H1 (cell line): ENCODE measurements around the gene NRXN3. TPM values are rescaled to one million over a fixed set of nuclear protein-coding genes. Genes with fewer than 3 reads are reported as not detected.
A peak's percentile ranks its signal among the peaks of the same experiment; 100 is the strongest.

ENCODE experiments used
- ASH2L ChIP-seq: fragments of 200-600, 300-600 bp; sonication (generic); IDR thresholded peaks from one replicate; pipeline ENCODE4 v1.7.1; 2017; ENCODE audit warnings: low read length
- CHD1 ChIP-seq: IDR thresholded peaks from 2 replicates; pipeline ENCODE4 v1.6.1; 2012; ENCODE audit warnings: low read depth, low read length, improper control_type of control experiment
- CHD7 ChIP-seq: fragments of 300-600 bp; sonication (generic); IDR thresholded peaks from 2 replicates; pipeline ENCODE4 v1.7.1; 2012; ENCODE audit warnings: low read length, moderate library complexity, mild to moderate bottlenecking, inconsistent platforms; ENCODE audit not compliant: insufficient replicate concordance
- HDAC2 ChIP-seq, 2 experiments: fragments of 300-600 bp in 1 of 2; sonication (generic) in 1 of 2; IDR thresholded peaks; 2 replicates each; pipeline ENCODE4 v1.6.1; 2011 to 2012; ENCODE audit warnings: low read depth in 2 of 2, low read length in 2 of 2, mild to moderate bottlenecking in 2 of 2, moderate library complexity in 2 of 2, borderline replicate concordance in 1 of 2, inconsistent platforms in 1 of 2
- POLR2A ChIP-seq, 2 experiments: IDR thresholded peaks; 1 replicate in 1 of 2; 2 replicates in 1 of 2; pipeline ENCODE4 v1.6.1; 2011; ENCODE audit warnings: low read depth in 2 of 2, low read length in 2 of 2, mild to moderate bottlenecking in 2 of 2; ENCODE audit errors: control extremely low read depth in 1 of 2
- POU5F1 ChIP-seq: IDR thresholded peaks from 2 replicates; pipeline ENCODE4 v1.6.1; 2011; ENCODE audit warnings: low read depth, mild to moderate bottlenecking, low read length, moderate library complexity
- RNF2 ChIP-seq: fragments of 200-900, 300-1000 bp; sonication (generic); IDR thresholded peaks from 2 replicates; pipeline ENCODE4 v1.7.1; 2016; ENCODE audit warnings: borderline replicate concordance, low read depth, mild to moderate bottlenecking, antibody characterized with exemption, low read length; ENCODE audit not compliant: poor library complexity, severe bottlenecking; ENCODE audit errors: missing control alignments
- SIRT6 ChIP-seq: IDR thresholded peaks from one replicate; pipeline ENCODE4 v1.7.1; 2012; ENCODE audit warnings: low read length, inconsistent platforms
- SIX5 ChIP-seq: IDR thresholded peaks from 2 replicates; pipeline ENCODE4 v1.6.1; 2011; ENCODE audit warnings: mild to moderate bottlenecking, low read depth, low read length
- SP2 ChIP-seq: IDR thresholded peaks from 2 replicates; pipeline ENCODE4 v1.6.1; 2012; ENCODE audit warnings: mild to moderate bottlenecking, low read length, inconsistent platforms
- TBP ChIP-seq: IDR thresholded peaks from 2 replicates; pipeline ENCODE4 v1.6.1; 2011; ENCODE audit warnings: low read depth, low read length, improper control_type of control experiment
- YY1 ChIP-seq: IDR thresholded peaks from 2 replicates; pipeline ENCODE4 v1.6.1; 2011; ENCODE audit warnings: low read depth, mild to moderate bottlenecking, low read length
- polyA plus RNA-seq, 7 experiments: library from polyadenylated mRNA; depleted of rRNA in 3 of 7; stranded (reverse) in 5 of 7; unstranded in 2 of 7; fragments of >200 nt in 5 of 7; fragments of 200-250 nt in 2 of 7; gene quantifications; 1 replicate in 5 of 7; 2 replicates in 1 of 7; 4 replicates in 1 of 7; pipeline versions ENCODE4 v1.2.1 to v1.2.3, GENCODE V29; 2011 to 2013; ENCODE audit warnings: missing spikeins in 2 of 7, mixed read lengths in 2 of 7
- total RNA-seq: library from RNA; stranded (reverse); fragmentation: NEBNext Ultra II Directional; extraction: Animal tissue kit (Norgen Biotek cat#: 25700); gene quantifications from 2 replicates; pipeline ENCODE4 v1.2.1, GENCODE V29; 2021

Gene NRXN3
- total and polyA plus RNA-seq, 2 of the 8 experiments (the other 6 are each of a cell fraction or from before 2014, with no cell fraction given): 2.6 to 4.1 TPM

GRCh38 chr14:78902010-78902623 is 731.9 kb downstream of the NRXN3 start (continued):
- TF ChIP-seq CHD7: peak; percentile 54
- TF ChIP-seq RNF2: no peak
- TF ChIP-seq CHD1: no peak
- TF ChIP-seq HDAC2 (IDR thresholded peaks at IDR 0.05; ENCODE audit: borderline replicate concordance in 1 of 2, low read depth in 2 of 2, low read length in 2 of 2): no peak
- no peak for TF ChIP-seq POU5F1
- TF ChIP-seq SP2: no peak
- TF ChIP-seq TBP: no peak
- TF ChIP-seq SIRT6: no peak
- no peak for TF ChIP-seq SIX5
- TF ChIP-seq POLR2A (IDR thresholded peaks at IDR 0.05; ENCODE audit: control extremely low read depth in 1 of 2, low read depth in 2 of 2, low read length in 2 of 2): no peak
- no peak for TF ChIP-seq ASH2L
- TF ChIP-seq YY1: no peak
